GM19023 (cell line): ENCODE results near the gene MYO1B.

Experiments used
- ATAC-seq: cut with Tn5 transposase; IDR thresholded peaks from one replicate; pipeline ENCODE4 v1.9.1; 2021; ENCODE audit warnings: mild to moderate bottlenecking, moderate library complexity; ENCODE audit not compliant: unreplicated experiment

Gene MYO1B

GRCh38 chr2:191225690-191226089, 19.5 kb upstream of the MYO1B start:
- no peak for ATAC-seq

GRCh38 chr2:191226196-191226595, 19.0 kb upstream of the MYO1B start:
- no peak for ATAC-seq

DNA sequence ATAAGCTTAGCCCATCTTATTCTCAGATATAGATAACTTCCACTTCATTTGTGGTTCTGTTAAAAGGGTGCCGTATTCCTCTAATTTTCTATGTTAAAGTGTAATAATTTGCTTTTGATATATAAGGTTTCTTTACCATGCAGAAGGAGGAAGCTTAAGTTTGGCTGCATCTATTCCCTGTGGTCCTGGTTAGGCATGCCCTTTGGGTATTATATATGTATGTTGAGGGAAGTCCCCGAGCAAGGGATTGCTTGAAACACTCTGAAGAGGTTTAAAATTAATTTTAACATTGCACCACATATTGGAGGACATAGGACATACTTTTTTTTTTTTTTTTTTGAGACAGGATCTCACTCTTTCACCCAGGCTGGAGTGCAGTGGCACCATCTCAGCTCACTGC, 16.9 kb upstream of the MYO1B start:
- ATAC-seq, result no peak

DNA sequence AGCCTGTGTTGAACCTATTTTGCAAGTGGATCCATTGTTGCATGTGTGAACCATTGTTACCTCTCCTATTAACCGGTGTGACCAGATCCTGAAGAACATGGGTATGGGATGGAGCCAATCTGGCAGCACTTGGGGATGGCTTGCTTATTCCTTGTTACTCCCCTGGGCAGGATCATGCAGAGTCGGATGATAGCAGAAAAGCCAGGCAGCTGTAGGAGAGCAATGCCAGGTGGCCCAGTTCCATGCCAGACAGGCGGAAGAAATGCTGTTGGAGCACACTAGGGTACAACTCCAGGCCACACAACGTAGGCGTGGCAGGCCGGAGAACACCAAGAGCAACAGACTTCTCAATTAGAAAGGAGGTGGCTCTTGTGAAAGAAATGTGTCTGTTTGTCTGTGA, 16.3 kb upstream of the MYO1B start:
- no peak for ATAC-seq

GRCh38 chr2:191230174-191230573, 15.0 kb upstream of the MYO1B start:
- ATAC-seq, result no peak

- ATAC-seq, result no peak
Measured at GRCh38 chr2:191231995-191232394, 13.2 kb upstream of the MYO1B start.

- no peak for ATAC-seq
Measured at GRCh38 chr2:191233533-191233932, 11.7 kb upstream of the MYO1B start.

DNA sequence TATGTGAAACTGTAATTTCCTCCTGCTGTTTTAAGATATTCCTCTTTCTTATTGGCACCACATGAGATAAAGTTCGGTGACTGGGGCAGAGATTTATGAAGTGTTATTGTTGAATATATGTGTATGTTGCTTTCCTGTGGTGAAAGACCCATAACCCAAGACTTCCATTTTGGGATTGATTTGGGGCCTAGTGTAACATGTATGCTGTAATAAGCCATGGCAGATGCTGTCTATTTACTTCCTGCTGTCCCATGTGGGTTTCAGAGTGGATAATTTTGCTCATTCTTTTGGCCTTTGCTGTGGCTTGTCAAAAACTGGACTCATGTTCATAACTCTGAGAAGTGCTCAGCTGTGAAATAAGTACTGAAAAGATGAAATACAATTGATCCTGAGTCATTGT, 10.8 kb upstream of the MYO1B start:
- no peak for ATAC-seq

GRCh38 chr2:191240871-191241270, 4.3 kb upstream of the MYO1B start:
- ATAC-seq, result no peak

GRCh38 chr2:191241418-191241817, 3.8 kb upstream of the MYO1B start:
- ATAC-seq, result no peak

GRCh38 chr2:191243154-191243553, 2.0 kb upstream of the MYO1B start:
- no peak for ATAC-seq

DNA sequence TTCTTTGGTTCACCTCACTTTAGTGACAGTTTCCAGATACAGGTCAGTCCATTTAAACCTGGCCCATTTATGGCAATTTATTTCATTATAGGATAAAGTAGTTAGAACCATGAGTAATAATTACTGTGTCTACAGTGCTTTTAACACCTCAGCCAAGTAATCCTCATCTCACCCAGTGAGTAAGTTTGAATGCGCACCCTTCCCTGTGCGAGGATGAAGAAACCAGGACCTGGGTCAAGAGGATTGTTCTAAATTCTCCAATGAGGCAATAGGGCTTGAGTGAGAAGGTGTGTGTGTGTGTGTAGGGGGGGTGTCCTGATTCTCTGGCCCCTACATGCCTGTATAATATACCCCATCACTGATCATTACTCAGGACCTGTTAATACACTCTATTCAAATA, 854 bp upstream of the MYO1B start:
- no peak for ATAC-seq

DNA sequence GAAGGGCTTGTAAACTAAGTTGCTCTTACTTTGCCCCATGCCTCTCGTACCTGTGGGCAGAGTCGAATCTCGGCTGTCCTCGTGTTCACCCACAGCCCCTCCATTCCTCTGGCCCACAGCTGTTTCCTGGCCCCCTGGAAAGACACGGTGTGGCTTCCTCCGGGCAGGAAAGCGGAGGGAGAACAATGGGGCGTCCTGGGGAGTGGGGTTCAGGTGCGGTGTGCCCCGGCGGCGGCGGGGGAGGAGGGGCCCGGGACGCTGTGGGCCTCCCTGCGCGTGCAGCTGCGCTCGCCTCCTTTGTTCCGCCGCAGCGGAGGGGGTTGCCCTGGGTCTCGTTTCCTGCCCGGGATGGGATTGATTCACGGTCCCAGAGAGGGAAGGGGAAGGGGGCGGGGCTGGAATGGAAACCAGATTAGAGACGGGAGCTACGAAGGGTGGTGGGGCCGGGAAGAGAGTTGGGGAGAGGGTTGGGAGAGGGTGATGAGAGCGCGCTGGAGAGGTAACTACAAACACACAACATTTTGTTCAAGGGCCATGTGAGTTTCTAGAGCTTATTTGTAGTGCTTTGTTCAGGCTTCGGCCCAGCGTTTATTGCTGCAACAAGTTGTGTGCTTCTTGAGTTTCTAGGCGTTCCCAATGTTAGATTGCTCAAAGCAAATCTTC, 796 bp downstream of the MYO1B start:
- ATAC-seq, result peak; percentile 7

- ATAC-seq, result no peak
Measured at GRCh38 chr2:191246820-191247380, 1.7 kb downstream of the MYO1B start.

DNA sequence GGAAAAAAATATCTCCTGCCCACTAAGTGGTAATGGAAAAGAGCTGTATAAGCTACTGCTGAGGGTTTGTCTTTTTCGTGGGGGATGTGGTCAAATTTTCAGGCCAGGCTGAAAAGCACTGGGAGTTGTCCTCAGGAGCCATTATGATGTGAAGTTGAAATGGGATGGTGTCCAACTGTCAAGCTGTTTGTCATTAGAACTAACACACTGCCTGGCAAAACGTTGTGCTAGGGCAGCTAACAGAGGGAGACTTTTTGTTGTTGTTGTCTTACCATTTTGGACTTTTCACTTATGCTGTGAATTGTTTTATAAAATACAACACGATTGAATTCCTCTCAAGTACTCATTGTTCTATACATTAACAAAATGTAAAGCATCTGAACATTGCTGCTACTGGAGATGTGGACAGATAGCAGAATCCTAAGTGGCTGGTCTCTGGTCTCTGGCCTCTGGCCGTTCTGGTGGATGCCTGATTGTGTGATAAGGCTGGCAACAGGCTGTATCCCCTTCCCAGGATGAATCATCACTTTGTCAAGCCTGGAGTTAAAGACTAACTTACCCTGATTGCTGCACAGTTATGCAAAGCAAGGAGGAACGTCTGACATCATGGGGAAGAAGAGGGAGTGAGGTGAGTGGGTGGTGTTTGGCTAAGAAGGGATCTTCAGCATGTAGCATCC, 2.3 kb downstream of the MYO1B start:
- no peak for ATAC-seq

- no peak for ATAC-seq
Measured at GRCh38 chr2:191249156-191249813, 4.1 kb downstream of the MYO1B start.

- no peak for ATAC-seq
Measured at GRCh38 chr2:191250400-191250799, 5.2 kb downstream of the MYO1B start.

GRCh38 chr2:191250986-191251385, 5.8 kb downstream of the MYO1B start:
- ATAC-seq, result no peak

GRCh38 chr2:191252699-191253098, 7.5 kb downstream of the MYO1B start:
- ATAC-seq, result no peak

GRCh38 chr2:191253476-191253875, 8.3 kb downstream of the MYO1B start:
- no peak for ATAC-seq

DNA sequence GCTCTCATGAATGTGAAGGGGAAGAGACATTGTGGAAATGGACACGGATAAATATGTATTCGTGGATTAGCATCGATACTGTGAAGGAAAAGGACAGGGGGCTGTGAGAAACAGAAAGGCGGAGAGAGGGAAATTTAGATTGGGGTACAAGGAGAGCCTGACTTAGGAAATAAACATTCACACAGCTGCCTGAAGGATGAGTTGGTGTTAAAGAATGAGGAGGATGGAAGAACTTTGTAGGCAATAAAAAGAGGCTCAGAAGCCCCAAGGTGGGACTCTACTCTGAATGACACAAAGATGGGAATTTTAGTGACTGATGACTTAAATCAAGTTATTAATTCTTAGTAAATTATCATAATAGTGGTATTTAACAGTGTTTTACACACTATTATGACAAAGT, 10.1 kb downstream of the MYO1B start:
- no peak for ATAC-seq

GRCh38 chr2:191255756-191256312, 10.6 kb downstream of the MYO1B start:
- no peak for ATAC-seq
